LNCAP (cell line): ENCODE data around the gene IFNAR1.

Experiments
- CTCF ChIP-seq: fragments of 450-650 bp; IDR thresholded peaks from 2 replicates; pipeline ENCODE4 v1.5.1; 2017; ENCODE audit warnings: mild to moderate bottlenecking

The IFNAR1 gene

GRCh38 chr21:33300701-33301631 is 23.8 kb upstream of the IFNAR1 start:
- TF ChIP-seq CTCF: no peak

- TF ChIP-seq CTCF: no peak
Observed at GRCh38 chr21:33301632-33302002, 23.2 kb upstream of the IFNAR1 start.

GRCh38 chr21:33302055-33302454 is 22.7 kb upstream of the IFNAR1 start:
- TF ChIP-seq CTCF: no peak

- no peak for TF ChIP-seq CTCF
Observed at GRCh38 chr21:33302796-33303195, 22.0 kb upstream of the IFNAR1 start.

GRCh38 chr21:33305344-33305671 is 19.5 kb upstream of the IFNAR1 start:
- TF ChIP-seq CTCF: no peak

GRCh38 chr21:33305938-33306337 is 18.8 kb upstream of the IFNAR1 start:
- TF ChIP-seq CTCF: no peak

- no peak for TF ChIP-seq CTCF
Observed at GRCh38 chr21:33308586-33309490, 15.9 kb upstream of the IFNAR1 start.
